GM12864 (cell line): ENCODE data around the gene TRPM3.

ENCODE experiments used
- DNase-seq: peaks from one replicate; pipeline ENCODE4 v3.0.0-alpha.2; 2011; ENCODE audit warnings: low read depth
- H3K4me3 ChIP-seq: 2 replicates; pipeline ENCODE4 v1.5.1; 2011; ENCODE audit warnings: mild to moderate bottlenecking, low read depth, low read length, control low read depth
- TF ChIP-seq, protein P1 (sequence below): IDR thresholded peaks from 2 replicates; pipeline ENCODE4 v1.5.1; 2011; ENCODE audit warnings: low read depth, mild to moderate bottlenecking, moderate library complexity, low read length, control low read depth, inconsistent platforms; ENCODE audit errors: missing control alignments

TRPM3 gene

DNA sequence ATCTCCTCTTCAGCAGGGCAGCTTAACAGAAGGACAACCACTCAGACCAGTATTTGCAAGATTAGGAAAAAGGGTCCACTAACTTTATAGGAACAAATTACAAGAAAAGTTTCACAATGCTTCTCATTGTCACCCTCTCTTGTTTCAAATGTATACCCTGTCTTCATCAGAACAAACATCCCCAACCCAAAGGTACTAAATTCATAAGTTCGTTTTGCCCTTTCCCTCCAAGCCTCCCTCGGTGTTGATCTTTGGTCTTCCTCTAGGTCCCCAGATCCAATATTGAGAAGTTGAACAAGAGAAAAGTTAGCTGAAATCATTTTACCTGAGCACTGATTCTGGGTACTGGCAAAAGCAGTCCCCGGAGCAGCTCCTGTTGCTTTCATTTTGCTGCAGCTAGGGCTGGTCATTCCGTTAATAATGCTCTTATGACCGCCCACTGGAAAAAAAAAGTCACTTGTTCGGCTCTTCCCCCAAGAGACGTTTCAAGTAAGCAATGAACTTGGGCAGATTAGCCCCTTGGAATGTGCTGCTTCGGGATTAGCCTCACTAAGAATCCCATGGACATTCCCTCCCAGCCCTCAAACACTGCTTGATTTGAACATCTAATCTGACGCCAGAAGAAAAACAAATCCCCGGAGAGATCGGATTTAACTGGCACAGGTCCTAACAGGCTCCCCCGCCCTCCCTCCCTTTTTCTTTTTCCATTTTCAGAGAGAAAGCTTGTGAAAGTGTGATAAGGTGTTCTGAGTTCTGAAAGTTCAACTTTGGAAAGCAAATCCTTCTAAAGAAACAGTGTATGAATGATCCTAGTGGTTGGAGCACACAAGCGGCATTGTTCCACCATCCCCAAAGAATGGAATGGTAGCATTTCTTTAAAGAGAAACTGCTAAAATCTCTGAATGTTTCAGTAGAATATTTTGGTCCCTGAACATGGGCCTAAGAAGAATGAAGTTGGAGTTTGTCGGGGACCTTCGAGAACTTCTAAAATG, 252.5 kb downstream of the TRPM3 start:
- DNase-seq, result no peak
- no peak overlapping the region for H3K4me3 ChIP-seq
- TF ChIP-seq, protein P1, sequence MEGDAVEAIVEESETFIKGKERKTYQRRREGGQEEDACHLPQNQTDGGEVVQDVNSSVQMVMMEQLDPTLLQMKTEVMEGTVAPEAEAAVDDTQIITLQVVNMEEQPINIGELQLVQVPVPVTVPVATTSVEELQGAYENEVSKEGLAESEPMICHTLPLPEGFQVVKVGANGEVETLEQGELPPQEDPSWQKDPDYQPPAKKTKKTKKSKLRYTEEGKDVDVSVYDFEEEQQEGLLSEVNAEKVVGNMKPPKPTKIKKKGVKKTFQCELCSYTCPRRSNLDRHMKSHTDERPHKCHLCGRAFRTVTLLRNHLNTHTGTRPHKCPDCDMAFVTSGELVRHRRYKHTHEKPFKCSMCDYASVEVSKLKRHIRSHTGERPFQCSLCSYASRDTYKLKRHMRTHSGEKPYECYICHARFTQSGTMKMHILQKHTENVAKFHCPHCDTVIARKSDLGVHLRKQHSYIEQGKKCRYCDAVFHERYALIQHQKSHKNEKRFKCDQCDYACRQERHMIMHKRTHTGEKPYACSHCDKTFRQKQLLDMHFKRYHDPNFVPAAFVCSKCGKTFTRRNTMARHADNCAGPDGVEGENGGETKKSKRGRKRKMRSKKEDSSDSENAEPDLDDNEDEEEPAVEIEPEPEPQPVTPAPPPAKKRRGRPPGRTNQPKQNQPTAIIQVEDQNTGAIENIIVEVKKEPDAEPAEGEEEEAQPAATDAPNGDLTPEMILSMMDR, result no peak

GRCh38 chr9:70868041-70868440, 253.4 kb downstream of the TRPM3 start:
- TF ChIP-seq, protein P1, result no peak
- H3K4me3 ChIP-seq, result no peak overlapping the region
- DNase-seq, result no peak

DNA sequence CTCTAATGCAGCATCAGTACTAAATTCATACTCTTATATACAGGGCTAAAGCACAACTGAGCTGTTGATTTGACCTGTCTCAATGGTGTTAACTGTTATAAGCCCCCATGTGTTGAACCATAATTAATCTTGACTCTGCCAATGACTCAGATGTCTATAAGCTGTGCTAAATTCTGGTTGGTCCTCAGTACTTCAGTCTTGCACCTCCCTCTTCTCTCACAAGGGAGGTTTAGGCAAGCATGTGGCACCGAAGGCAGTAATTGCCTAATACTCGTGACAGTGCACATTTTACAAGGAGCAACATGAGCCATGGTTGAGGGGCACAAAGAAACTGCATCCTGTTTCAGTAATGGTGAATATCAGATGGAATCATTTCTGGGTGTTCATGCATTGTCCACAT, 255.9 kb downstream of the TRPM3 start:
- no peak for DNase-seq
- TF ChIP-seq, protein P1, result no peak
- no peak overlapping the region for H3K4me3 ChIP-seq

DNA sequence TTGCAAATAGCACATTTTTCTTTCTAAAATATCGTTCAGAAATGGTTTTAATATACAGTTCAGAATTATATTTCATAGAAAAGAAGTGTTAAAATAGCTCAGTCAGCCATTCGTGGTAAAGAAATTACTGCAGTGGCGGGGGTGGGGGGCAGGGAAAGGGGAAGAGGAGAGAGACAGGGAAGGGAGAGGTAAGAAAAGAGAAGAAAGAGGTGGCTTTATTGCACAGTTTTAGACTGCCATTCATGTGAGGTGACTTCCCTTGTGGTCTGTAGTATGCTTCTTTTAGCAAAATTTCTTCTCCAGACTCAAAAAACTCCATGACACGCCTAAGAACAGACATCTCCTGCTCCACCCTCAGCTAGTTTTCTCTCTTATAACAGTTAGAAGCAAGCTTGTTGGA, 259.6 kb downstream of the TRPM3 start:
- no peak for DNase-seq

DNA sequence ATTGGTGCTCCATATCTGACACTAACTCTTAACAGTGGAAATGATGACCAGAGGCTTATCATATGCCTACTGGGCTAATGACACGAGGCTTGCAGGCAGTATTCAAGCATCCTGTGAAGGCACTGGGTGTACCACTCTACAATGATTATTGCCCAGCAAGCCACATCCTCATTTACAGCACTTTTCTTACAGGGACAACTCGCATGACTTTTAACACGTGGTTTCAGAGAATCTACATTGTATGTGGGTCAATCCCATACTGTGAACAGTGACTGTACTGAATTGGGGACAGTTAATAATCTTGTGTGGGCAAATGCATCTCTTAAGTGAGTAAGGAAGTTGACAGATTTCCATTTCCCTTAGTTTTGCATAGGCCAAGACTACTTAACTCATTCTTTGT, 260.0 kb downstream of the TRPM3 start:
- no peak overlapping the region for H3K4me3 ChIP-seq
- DNase-seq, result no peak
- TF ChIP-seq, protein P1, result no peak

More for the DNA sequence above, 259.6 kb downstream of the TRPM3 start:
- TF ChIP-seq, protein P1, result no peak
- H3K4me3 ChIP-seq, result no peak overlapping the region

- TF ChIP-seq, protein P1, result no peak
- no peak for DNase-seq
Observed at GRCh38 chr9:70859694-70860093, 261.7 kb downstream of the TRPM3 start.

More at GRCh38 chr9:70859694-70860093, 261.7 kb downstream of the TRPM3 start:
- no peak overlapping the region for H3K4me3 ChIP-seq
